Right kidney (tissue), 1 donor: ENCODE data around the gene LBR.

ENCODE experiments used
- DNase-seq: peaks from one replicate; pipeline ENCODE4 v3.0.0-alpha.2; 2016

Gene LBR

GRCh38 chr1:225465793-225466517, 38.1 kb upstream of the LBR start:
- no peak for DNase-seq

- no peak for DNase-seq
Measured at GRCh38 chr1:225464851-225465792, 37.3 kb upstream of the LBR start.

- DNase-seq: no peak
Measured at GRCh38 chr1:225462714-225463574, 35.1 kb upstream of the LBR start.

- no peak for DNase-seq
Measured at GRCh38 chr1:225462429-225462713, 34.5 kb upstream of the LBR start.

- DNase-seq: no peak
Measured at GRCh38 chr1:225461533-225462428, 33.9 kb upstream of the LBR start.

GRCh38 chr1:225460737-225461532, 33.1 kb upstream of the LBR start:
- no peak for DNase-seq

GRCh38 chr1:225460021-225460736, 32.3 kb upstream of the LBR start:
- DNase-seq: no peak

GRCh38 chr1:225458222-225458631, 30.4 kb upstream of the LBR start:
- DNase-seq: no peak

- no peak for DNase-seq
Measured at GRCh38 chr1:225454733-225455132, 26.9 kb upstream of the LBR start.

GRCh38 chr1:225453797-225454648, 26.2 kb upstream of the LBR start:
- no peak for DNase-seq

- no peak for DNase-seq
Measured at GRCh38 chr1:225451840-225452515, 24.1 kb upstream of the LBR start.

GRCh38 chr1:225451340-225451739, 23.5 kb upstream of the LBR start:
- no peak for DNase-seq

GRCh38 chr1:225450491-225451191, 22.8 kb upstream of the LBR start:
- no peak for DNase-seq

- DNase-seq: no peak
Measured at GRCh38 chr1:225449774-225450173, 21.9 kb upstream of the LBR start.

GRCh38 chr1:225449261-225449660, 21.4 kb upstream of the LBR start:
- no peak for DNase-seq

- no peak for DNase-seq
Measured at GRCh38 chr1:225448146-225448805, 20.4 kb upstream of the LBR start.

- no peak for DNase-seq
Measured at GRCh38 chr1:225447650-225448089, 19.8 kb upstream of the LBR start.
